ENCODE measurements around the gene GNG10.
A peak's percentile ranks its signal among the peaks of the same experiment; 100 is the strongest.
"Not testable (repeated sequence)": the region's sequence is repeated elsewhere in the genome, so short reads cannot be mapped to it uniquely, and the experiment has no call there.

Gene GNG10

DNA sequence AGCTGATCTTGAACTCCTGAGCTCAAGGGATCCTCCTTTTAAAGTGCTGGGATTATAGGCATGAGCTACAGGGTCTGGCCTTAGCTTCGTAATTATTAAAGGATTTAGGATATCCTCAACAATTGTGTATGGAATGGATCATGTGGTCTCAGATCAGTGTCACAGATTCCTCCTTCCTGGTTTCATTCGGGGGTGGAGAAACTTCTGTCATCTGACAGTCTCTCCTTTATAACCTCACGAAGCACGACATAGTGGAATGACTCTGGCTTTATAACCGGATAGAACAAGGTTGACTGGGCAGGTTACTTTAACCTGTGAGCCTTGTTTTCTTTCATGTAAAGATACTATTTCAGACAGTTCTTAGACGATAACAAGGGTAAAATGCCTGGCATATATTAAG lies 4.4 kb upstream of the GNG10 start:
- DNase-seq = no peak

- DNase-seq = no peak
These were observed 2.5 kb upstream of the GNG10 start for GRCh38 chr9:111658943-111659342.

GRCh38 chr9:111659691-111660090 lies 1.7 kb upstream of the GNG10 start:
- no peak for DNase-seq

- peak; percentile 59 for DNase-seq
These were observed 557 bp downstream of the GNG10 start for GRCh38 chr9:111661802-111662521.

- DNase-seq = no peak
These were observed 1.3 kb downstream of the GNG10 start for GRCh38 chr9:111662576-111663300.

- DNase-seq = no peak
These were observed 2.0 kb downstream of the GNG10 start for GRCh38 chr9:111663301-111663823.

GRCh38 chr9:111668026-111668573 lies 6.7 kb downstream of the GNG10 start:
- DNase-seq = no peak

- not testable (repeated sequence) for DNase-seq
These were observed 7.2 kb downstream of the GNG10 start for GRCh38 chr9:111668601-111669000.

GRCh38 chr9:111674319-111674718 lies 12.9 kb downstream of the GNG10 start:
- DNase-seq = no peak

DNA sequence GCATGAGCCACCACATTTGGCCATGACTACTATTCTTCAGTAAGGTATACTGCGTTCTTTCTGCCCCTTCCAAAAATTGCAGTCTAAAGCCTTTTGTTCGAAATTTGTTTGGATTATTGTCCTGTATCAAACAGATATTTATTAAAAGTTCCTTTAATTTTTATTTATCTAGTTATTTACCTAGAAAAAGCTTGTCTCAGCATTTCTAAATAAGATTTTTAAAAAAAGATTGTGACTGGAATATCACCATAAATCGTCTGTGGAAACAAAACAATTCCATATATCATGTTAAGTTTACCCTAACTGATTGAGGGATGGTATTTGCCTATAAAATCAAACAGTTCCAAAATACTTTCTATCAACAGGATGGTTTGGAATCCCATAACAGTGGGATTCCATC lies 14.7 kb downstream of the GNG10 start:
- no peak for DNase-seq

GRCh38 chr9:111678293-111678692 lies 16.9 kb downstream of the GNG10 start:
- DNase-seq = no peak

GRCh38 chr9:111679199-111679598 lies 17.8 kb downstream of the GNG10 start:
- DNase-seq = no peak

- DNase-seq = no peak
These were observed 22.0 kb downstream of the GNG10 start for GRCh38 chr9:111683392-111683791.

DNA sequence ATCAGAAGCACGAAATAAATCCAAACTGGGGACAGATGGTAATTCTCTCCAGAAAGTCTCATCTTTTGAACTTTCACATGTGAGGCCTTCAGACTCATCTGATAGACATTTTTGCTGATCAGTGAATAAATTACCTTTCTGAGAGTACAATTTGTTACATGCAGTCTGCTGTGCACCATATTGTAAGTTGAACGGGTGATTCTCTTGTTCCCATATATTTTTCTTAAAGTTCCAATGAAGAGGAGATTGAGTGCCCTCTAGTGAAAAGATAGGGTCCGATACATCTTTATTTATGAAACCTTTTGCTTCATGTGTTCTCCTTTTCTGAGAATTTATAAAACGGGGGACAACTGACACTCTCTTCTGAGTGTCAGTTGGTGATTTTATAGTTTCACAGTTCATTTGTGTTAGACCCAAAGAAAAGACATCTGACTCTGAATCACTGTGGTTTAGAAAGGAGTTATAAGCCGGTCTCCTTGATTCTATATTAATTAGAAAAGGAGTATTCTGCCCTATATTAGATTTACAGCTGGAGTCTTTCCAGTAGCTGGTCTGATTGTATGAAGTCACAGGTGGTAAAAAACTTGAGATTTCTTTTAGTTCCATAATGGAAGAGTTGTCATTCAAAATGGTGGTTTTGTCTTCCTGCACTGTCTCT lies 30.4 kb downstream of the GNG10 start:
- DNase-seq = peak; percentile 53

- DNase-seq = no peak
These were observed 35.4 kb downstream of the GNG10 start for GRCh38 chr9:111696796-111697195.

DNA sequence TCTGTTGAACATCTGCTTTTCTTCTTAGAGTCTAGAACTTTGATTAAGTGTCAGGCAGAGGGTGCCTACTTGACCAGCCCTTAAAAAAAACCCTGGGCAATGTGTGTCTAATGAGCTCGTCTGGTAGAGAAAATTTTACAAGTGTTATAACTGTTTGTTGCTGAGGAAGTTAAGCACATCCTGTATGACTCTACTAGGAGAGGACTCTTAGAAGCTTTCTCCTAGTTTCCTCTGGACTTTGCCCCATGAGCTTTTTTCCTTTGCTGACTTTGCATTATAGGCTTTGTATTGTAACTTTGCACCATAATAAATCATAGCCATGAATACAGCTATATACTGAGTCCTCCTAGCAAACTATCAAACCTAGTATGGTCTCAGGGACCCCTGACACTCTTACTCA lies 39.4 kb downstream of the GNG10 start:
- peak; percentile 40 for DNase-seq

DNA sequence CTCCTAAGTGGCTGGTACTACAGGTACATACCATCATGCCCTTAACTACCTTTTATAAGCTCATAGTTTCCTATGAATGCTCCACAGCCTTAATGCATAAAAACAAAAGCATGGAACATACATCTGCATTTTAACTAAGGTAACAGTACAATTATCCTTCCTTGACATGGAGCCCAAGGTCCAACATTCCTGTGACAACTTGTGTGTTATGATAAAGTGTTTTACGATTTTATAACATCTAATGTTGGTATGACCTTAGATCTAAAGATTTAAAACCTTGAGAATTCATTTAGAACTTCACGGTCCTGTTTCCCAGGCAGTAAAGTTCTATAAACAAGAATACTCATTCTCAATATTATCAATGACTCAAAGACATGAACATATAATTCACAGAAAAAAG lies 43.1 kb downstream of the GNG10 start:
- DNase-seq = no peak

GRCh38 chr9:111711548-111711947 lies 50.1 kb downstream of the GNG10 start:
- DNase-seq = no peak

DNA sequence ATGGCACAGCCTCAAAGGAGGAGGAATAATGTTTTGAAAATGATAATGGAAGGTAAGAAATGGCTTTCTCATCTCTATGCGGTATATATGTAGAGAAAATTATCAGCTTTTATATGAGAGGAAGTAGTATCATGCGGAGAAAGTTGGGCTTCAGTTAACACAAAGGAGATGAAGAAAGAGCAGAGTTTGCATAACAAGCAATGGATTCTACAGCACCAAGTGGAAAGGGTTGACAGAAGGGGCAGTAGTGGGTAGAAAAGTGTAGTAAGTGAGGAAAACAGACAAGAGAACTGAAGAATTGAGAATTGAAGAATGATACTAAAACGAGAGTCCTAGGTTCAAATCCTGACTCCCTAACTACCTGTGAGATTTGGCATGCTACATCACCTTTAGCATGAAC lies 51.0 kb downstream of the GNG10 start:
- no peak for DNase-seq

- DNase-seq = no peak
These were observed 54.1 kb downstream of the GNG10 start for GRCh38 chr9:111715471-111715870.

GRCh38 chr9:111719541-111719940 lies 58.1 kb downstream of the GNG10 start:
- no peak for DNase-seq

Measured in DMS53 (cell line).